GM18526 (cell line): ENCODE measurements around the gene ARHGEF10L.

ENCODE experiments used
- POLR2A ChIP-seq: IDR thresholded peaks from 3 replicates; pipeline ENCODE4 v1.6.1; 2011; ENCODE audit not compliant: insufficient read length; ENCODE audit errors: extremely low read depth

The ARHGEF10L gene

DNA sequence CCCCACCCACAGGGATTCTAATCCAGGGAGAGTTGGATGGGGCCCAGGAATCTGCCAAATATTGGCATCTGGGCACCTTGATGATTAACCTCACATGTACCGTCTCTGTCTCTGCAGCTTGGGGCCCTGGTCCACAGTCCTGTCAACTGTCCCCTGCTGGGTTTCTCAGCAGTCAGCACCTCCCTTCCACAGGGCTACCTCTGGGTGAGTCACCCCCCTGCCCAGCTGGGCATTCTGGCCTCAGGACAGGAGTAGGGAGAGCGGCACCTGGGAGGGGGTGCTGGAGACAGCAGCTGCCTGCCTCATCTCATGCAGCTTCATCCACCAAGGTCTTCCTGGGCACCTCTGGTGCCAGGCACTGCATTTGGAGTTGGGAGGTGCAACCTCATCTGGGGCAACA, 115.0 kb downstream of the ARHGEF10L start:
- no peak for TF ChIP-seq POLR2A

GRCh38 chr1:17655169-17655568, 115.7 kb downstream of the ARHGEF10L start:
- no peak for TF ChIP-seq POLR2A

DNA sequence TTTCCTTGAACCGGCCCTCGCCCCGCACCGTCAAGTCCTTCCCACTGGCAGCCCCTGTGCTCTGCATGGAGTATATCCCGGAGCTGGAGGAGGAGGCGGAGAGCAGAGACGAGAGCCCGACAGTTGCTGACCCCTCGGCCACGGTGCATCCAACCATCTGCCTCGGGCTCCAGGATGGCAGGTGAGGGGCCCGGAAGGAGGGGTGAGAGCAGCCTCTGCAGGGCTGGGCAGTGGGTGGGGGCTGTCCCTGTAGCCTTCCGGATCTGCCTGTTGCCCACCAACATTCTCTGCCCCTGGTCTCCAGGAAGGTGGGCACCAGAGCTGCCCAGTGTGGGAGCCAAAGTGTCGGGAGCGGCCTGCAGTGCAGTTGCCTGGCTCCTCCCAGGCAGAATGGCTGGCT, 116.4 kb downstream of the ARHGEF10L start:
- TF ChIP-seq POLR2A, result no peak

DNA sequence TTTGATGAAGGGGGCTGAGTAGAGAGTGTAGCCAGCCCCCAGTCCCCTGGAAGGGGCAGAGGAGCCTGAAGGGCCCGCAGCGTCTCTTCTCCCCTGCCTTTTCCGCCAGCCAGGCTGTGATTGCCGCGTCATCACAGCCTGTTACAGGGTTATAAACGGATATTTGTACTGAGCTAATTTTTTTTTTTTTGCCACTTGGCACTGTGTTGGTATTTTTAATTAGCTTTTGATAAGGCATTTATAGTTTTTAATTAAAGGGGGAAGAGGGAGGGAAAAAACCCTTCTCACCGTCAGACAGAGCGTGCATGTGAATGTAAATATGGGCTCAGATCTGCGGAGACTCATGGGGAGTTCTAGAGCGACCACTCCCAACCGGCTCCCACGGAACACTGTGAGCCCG, 117.9 kb downstream of the ARHGEF10L start:
- no peak for TF ChIP-seq POLR2A

DNA sequence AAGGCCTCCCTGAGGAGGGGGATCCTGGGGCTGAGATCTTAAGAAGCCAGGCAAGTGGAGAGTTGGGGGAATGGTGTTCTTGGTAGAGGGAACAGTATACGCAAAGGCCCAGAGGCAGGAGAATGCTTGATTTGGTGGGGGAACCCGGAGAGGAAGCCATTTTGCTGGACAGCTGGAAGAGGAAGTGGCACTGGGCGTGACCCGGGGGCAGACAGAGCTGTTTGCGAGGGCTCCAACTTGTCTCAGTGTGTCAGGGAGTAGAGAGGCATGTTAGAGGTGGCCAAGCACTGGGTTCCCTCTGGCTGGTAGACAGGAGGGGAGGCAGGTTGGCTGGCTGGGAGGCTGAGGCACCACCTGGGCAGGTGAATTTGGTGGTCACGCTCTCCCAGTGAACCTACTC, 119.3 kb downstream of the ARHGEF10L start:
- no peak for TF ChIP-seq POLR2A

- TF ChIP-seq POLR2A, result no peak
Measured at GRCh38 chr1:17661546-17662157, 122.2 kb downstream of the ARHGEF10L start.

DNA sequence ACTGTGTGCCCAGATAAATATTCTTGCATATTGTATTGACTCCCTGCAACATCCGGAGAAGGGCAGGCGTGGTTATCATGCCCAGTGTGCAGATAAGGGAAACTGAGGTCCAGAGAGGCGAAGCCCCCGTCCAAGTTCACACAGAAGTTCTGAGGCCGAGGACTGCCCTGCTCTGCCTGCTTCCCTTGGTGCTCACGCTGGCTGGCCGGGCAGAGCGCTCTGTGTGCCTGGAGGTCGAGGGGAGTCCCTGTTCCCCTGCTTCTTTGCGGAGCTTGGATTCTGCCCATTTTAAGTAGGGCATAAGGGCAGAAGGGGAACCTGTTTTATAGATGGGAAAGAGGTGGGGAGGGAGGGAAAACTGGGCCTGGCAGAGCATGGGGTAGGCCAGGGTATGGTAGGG, 122.8 kb downstream of the ARHGEF10L start:
- no peak for TF ChIP-seq POLR2A

GRCh38 chr1:17662786-17663185, 123.3 kb downstream of the ARHGEF10L start:
- no peak for TF ChIP-seq POLR2A

GRCh38 chr1:17663646-17664045, 124.1 kb downstream of the ARHGEF10L start:
- TF ChIP-seq POLR2A, result no peak

- TF ChIP-seq POLR2A, result no peak
Measured at GRCh38 chr1:17664322-17664721, 124.8 kb downstream of the ARHGEF10L start.

DNA sequence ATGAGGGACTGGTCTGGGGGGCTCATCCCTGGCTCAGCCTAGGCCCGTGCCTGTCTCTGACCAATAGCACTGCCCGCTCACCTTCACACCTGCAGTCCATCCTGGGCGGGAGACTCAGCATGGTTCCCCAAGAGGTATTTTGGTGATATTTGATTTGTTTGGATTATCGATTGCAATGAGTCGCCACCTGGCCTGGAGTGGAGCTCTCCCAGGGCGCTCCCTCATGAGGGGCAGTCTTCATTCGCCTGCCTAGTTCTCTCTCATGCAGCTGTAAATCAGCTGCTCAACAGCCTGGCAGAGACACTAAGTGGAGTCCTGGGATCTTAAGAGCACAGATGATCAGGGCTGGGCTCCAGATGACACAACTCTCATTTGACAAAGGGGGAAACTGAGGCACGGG, 125.6 kb downstream of the ARHGEF10L start:
- no peak for TF ChIP-seq POLR2A

DNA sequence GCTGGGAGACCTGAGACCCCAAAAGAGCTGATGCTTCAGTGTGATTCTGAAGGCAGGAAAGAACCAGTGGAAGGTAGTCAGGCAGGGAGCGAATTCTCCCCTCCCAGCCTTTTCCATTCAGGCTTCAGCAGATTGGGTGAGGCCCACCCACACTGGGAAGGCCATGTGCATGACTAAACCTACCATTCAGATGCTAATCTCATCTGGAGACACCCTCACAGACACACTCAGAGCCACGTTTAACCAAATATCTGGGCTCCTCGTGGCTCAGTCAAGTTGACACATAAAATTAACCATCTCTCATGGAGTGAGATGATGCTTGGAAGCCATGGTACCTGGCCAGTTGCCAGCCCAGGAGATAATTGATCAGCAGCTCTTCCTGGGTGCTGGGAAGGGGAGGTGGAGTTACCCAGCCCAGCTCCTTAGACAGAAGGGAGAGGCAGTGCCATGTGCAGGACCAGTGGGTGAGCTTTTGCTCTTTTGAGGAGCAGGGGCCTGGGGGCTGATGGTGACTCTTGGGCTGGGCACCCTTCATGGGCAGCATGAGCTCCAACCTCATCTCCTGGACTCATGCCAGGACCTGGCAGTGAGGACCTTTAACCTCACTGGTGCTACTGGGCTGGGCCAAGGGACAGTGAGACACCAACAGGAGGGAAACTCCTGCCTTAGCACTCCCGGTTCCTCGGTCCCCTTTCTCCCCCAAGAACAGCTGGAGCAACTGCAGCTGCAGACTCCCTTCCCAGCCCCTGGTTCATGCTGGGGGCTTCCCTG, 126.6 kb downstream of the ARHGEF10L start:
- TF ChIP-seq POLR2A, result no peak

GRCh38 chr1:17667641-17668040, 128.1 kb downstream of the ARHGEF10L start:
- no peak for TF ChIP-seq POLR2A

DNA sequence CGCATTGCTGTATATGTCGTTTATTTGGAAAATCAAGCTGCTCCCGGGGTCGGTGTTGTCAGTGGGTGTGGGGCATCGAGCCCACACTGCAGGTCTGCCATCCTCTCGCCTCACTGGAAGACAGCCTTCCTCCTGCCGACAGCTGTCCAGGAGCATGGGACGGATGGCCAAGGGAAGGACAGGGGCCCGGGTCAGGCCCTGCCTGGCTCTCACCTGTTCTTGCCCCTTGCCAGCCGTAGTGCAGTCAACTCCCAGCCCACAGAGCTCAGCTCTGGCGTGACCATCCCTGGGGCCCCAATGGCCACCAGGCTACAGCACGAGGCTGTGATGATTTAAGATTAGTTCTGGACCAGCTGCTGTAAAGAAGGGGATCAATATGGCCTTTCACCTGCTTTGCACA, 128.7 kb downstream of the ARHGEF10L start:
- TF ChIP-seq POLR2A, result no peak

GRCh38 chr1:17668624-17669175, 129.2 kb downstream of the ARHGEF10L start:
- no peak for TF ChIP-seq POLR2A

DNA sequence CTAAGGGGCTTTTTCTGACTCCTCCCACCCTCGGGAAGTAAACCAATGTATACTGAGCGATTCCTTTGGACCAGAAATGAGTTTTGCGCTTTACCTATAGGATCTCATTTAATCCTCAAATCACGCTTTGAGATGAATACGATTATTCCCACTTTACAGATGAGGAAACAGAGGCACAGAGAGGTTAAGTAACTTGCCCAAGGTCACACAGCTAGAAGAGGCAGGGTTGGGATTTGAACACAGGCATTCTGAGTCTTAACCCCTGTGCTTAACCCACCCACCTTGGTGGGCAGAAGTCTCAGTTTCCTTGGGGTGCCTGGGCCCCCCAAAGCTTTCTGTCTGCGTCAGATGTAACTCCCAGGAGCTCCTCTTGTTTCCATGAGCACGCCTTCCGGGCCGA, 129.8 kb downstream of the ARHGEF10L start:
- TF ChIP-seq POLR2A, result no peak
